ENCODE measurements around the gene GTF2IRD2.
A peak's percentile ranks its signal among the peaks of the same experiment; 100 is the strongest.
"Not testable (repeated sequence)": the region's sequence is repeated elsewhere in the genome, so short reads cannot be mapped to it uniquely, and the experiment has no call there.

GTF2IRD2 gene

DNA sequence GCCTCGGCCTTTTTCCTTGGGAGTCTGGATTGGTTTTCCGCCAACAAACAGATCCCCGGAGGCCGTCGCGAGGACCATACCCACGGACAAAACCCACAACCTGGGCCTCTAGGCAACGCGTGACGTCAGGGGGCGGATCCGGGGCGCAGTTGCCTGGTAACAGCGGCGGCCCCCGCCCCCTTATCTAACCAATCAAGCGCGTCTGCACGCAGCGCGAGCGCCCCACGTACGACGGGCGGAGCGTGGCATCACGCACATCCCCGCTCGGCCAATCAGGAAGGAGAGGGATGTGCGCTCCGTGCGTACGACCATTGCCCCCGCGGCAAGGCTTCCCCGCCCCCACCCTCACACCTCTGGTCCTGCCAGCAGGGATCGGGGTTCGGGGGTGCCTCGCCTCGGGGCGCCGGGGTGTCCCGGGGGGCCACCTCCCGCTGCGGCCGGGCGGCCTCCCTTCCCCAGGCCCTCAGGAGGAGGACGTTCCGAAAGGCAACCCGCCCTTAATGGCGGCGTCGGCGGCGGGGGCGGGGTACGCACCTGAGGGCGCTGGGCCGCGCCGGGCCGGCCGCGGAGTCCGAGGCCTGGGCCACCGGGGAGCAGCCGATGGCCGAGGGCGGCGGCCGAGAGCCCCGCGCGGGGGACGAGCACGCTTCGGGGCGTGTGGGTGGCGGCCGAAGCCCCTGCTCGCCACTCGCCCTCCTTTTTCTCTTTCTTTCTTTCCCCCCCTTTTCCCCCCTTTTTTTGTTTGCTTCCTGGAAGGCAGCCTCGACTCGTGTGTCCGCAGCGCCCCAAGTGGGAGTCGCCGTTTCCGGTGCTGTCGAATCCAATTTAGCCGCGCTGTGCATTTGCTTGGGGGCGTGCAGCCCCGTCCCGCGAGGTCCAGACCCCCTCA, at the start of gene GTF2IRD2:
Gene GTF2IRD2, minus strand, starts transcription at position 773 of the 889 bp plus-strand sequence. CDS start 15,227 bp downstream, outside the sequence.
- not testable (repeated sequence) for DNase-seq (ENCODE audit: low read depth, low spot score)

- peak; percentile 35 for DNase-seq (ENCODE audit: low read depth, low spot score)
Measured at GRCh38 chr7:74890158-74891123, 39.0 kb upstream of the GTF2IRD2 start.

DNA sequence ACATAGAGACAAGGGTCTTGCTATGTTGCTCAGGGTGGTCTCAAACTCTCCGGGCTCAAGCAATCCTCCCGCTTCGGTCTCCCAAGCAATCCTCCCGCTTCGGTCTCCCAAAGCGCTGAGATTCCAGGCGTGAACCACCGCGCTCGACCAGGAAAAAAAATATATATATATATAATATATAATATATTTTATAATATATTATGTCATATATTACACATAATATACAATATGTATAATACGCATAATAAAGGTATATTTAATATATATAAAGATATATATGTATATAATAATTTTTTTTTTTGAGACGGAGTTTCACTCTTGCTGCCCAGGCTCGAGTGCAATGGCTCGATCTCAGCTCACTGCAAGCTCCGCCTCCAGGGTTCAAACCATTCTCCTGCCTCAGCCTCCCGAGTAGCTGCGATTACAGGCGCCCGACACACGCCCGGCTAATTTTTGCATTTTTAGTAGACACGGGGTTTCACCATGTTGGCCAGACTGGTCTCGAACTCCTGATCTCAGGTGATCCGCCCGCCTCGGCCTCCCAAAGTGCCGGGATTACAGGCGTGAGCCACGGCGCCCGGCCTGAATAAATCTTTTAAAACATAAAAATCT, 38.2 kb upstream of the GTF2IRD2 start:
- DNase-seq (ENCODE audit: low read depth, low spot score), result not testable (repeated sequence)

DNA sequence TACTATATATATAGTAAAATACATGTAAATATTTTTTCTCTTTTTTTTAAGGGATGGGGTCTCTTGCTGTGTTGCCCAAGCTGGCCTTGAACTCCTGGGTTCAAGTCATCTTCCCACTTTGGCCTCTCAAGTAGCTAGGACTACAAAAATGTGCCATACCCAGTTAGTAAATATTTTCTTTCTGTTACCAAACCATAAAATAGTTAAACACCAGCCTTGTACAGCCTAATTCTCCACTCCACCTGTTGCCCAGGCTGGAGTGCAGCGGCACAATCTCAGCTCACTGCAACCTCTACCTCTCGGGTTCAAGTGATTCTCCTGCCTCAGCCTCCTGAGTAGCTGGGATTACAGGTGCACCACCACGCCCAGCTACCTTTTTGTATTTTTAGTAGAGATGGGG, 33.9 kb upstream of the GTF2IRD2 start:
- DNase-seq (ENCODE audit: low read depth, low spot score), result not testable (repeated sequence)

DNA sequence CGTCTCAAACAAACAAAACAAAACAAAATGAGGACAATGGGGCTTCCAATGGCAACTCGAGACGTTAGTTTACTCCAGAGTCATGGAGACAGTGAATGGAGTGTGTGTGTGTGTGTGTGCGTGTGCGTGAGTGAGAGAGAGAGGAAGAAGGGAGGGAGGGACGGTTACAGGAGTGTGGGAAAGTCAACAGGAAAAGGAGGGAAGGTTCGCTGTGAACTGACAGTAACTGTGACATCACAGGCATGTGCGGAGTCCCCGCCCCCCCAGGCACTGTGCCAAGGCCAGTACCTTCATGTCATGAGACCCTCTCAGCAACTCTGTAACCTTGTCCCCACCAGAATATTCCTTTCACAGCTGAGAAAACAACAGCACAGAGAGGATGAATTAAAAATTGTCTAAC, 30.7 kb upstream of the GTF2IRD2 start:
- not testable (repeated sequence) for DNase-seq (ENCODE audit: low read depth, low spot score)

DNA sequence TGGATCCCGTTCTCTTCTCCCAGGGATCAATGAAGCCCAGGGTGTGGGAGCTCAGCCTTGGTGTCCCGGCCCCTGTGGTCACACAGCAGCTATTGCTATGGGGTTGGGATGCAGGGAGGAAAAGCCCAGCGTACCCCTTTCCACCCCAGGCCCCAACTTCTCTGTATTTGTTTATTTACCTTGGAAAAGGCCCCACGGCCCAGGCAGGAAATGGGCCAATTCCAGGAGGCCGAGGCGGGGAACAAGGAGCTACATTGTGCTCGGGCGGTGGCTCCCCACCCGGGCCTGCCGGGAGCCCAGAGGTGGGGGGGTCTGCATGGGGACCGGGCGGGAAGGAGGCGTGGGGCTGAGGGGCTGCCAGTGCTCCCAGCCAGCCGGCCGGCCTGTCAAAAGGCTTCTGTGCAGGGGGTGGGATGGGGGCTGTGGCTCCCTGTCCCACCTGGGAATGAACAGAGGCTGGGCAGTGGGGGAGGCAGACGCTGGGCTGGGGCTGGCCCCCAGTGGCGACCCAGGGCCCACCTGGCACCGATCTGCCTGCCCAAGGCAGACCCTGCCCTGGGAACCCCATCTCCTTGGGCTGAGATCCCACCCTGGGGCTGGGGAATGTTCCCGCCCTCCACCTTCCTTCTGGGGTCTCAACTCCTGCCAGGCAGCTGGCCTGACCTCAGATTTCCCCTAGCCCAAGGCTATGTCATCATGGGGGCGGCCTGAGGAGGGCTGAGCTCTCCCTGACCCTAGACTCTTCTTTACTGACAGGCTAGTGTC, 23.5 kb upstream of the GTF2IRD2 start:
- not testable (repeated sequence) for DNase-seq (ENCODE audit: low read depth, low spot score)

DNA sequence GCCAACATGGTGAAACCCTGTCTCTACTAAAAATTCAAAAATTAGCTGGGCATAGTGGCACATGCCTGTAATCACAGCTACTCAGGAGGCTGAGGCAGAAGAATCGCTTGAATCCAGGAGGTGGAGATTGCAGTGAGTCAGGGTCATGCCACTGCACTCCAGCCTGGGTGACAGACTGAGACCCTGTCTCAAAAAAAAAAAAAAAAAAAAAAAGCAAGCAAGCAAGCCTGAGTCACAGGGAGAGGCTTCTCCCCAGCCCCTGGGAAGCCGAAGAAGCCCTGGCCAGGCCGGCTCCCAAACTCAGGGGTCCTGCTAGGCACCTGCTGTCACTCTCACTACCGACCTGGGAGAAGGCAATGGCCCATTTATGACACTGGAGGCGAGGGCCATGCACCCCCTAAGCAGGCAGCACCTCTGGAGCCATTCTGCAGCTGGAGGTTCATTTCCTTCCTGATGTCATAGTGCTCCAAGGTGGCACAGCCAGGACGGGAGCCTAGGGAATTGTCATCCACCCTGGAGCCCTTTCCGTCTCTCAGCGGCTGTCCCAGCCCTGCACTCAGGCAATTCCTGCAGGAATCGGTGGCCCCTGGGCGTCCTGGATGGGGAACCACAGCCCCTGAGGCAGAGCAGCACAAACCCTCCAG, 22.8 kb upstream of the GTF2IRD2 start:
- not testable (repeated sequence) for DNase-seq (ENCODE audit: low read depth, low spot score)

- not testable (repeated sequence) for DNase-seq (ENCODE audit: low read depth, low spot score)
Measured at GRCh38 chr7:74872542-74872941, 21.1 kb upstream of the GTF2IRD2 start.

- DNase-seq (ENCODE audit: low read depth, low spot score), result not testable (repeated sequence)
Measured at GRCh38 chr7:74865777-74866176, 14.4 kb upstream of the GTF2IRD2 start.

- DNase-seq (ENCODE audit: low read depth, low spot score), result not testable (repeated sequence)
Measured at GRCh38 chr7:74849853-74850252, 1.6 kb downstream of the GTF2IRD2 start.

GRCh38 chr7:74830411-74830810, 21.0 kb downstream of the GTF2IRD2 start:
- not testable (repeated sequence) for DNase-seq (ENCODE audit: low read depth, low spot score)

GRCh38 chr7:74829959-74830358, 21.4 kb downstream of the GTF2IRD2 start:
- not testable (repeated sequence) for DNase-seq (ENCODE audit: low read depth, low spot score)

DNA sequence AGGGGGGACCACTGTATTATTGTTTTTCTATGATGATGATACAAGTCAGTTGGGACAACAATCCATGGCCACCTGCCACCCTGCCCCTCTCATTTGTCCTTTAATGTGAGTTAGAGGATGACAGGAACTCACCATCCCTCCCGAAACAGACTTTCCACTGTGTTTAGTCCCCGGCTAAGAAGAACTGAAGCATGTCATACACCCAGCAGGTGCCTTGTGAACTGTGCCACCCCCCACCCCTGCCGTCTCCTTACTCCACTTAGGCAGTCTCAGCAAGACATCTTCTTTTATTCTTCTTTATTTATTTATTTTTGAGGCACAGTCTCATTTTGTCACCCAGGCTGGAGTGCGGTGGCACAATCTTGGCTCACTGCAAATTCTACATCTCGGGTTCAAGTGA, 30.1 kb downstream of the GTF2IRD2 start:
- not testable (repeated sequence) for DNase-seq (ENCODE audit: low read depth, low spot score)

- not testable (repeated sequence) for DNase-seq (ENCODE audit: low read depth, low spot score)
Measured at GRCh38 chr7:74820146-74820805, 31.1 kb downstream of the GTF2IRD2 start.

GRCh38 chr7:74815882-74816281, 35.5 kb downstream of the GTF2IRD2 start:
- not testable (repeated sequence) for DNase-seq (ENCODE audit: low read depth, low spot score)

- not testable (repeated sequence) for DNase-seq (ENCODE audit: low read depth, low spot score)
Measured at GRCh38 chr7:74798644-74799043, 52.8 kb downstream of the GTF2IRD2 start.

DNA sequence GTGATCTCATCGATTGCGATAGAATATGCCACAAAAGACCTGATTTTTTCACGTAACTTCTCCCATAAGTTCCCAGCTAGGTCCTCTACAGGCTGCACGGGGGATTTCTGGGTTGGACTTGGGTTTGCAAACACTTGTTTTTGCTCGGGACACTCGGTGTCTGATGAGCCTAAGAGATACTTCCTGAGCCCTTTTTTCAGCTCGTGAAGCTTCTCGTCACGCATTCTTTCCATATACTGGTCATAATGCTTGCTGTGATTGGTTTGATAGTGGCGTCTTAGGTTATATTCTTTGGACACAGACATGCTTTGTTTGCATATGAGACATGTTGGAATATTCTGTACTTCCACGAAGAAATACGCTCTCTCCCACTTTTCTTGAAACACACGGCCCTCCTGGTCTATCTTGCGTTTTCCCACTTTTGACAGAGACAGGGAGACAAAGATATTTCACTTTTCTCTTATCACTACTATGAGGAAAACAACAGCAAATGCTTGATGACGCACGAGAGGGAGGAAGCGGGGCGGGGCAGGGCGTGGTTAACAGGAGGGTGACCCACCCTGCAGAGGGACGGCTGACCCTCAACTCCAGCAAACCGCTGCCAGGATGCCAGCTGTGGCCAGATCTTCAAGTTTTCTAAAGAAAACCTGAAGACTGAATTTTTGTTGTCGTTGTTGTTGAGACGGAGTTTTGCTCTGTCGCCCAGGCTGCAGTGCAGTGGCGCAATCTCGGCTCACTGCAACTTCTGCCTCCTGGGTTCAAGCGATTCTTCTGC, 53.4 kb downstream of the GTF2IRD2 start:
- not testable (repeated sequence) for DNase-seq (ENCODE audit: low read depth, low spot score)

DNA sequence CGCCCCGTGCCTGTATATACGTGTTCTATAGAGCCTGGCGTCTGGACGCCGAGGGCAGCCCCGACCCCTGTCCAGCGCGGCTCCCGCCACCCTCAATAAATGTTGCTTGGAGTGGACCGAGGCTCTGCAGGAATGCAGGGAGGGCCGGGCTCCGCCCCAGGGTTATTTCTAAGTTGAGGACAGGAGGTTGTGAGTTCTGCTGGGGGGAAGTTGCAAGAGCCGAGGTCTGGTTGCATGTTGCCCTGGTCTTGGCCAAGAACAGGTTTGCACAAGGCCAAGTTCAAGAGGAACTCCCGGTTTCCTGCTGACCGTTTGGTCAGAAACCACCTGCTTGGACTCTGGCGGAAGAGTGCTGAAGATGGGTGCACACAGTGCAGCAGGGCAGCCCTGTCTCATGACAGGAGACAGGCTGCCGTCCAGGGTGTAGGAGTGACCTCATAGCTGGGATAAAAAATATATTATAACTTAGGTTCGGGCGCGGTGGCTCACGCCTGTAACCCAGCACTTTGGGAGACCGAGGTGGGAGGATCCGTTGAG, 62.1 kb downstream of the GTF2IRD2 start:
- not testable (repeated sequence) for DNase-seq (ENCODE audit: low read depth, low spot score)
